Epithelial cell of esophagus (primary cell): Measurements from ENCODE around the gene MRPS26.
"Not testable (repeated sequence)": the region's sequence is repeated elsewhere in the genome, so short reads cannot be mapped to it uniquely, and the experiment has no call there.

Experiments used
- DNase-seq: peaks from one replicate; pipeline ENCODE4 v3.0.0; 2010; ENCODE audit warnings: low read depth
- H3K4me3 ChIP-seq: 2 replicates; pipeline ENCODE4 v1.5.1; 2011; ENCODE audit warnings: mild to moderate bottlenecking, low read length, control low read depth
- CTCF ChIP-seq: IDR thresholded peaks from 2 replicates; pipeline ENCODE4 v1.5.1; 2011; ENCODE audit warnings: low read depth, mild to moderate bottlenecking, low read length, control low read depth, inconsistent platforms; ENCODE audit not compliant: insufficient read depth; ENCODE audit errors: missing control alignments

The MRPS26 gene

GRCh38 chr20:3051385-3052019 is 5.7 kb downstream of the MRPS26 start:
- TF ChIP-seq CTCF: no peak
- no peak overlapping the region for H3K4me3 ChIP-seq
- no peak for DNase-seq

GRCh38 chr20:3059489-3059888 is 13.6 kb downstream of the MRPS26 start:
- TF ChIP-seq CTCF: no peak
- H3K4me3 ChIP-seq: no peak overlapping the region
- no peak for DNase-seq

- not testable (repeated sequence) for H3K4me3 ChIP-seq, DNase-seq
Measured at GRCh38 chr20:3064119-3064518, 18.3 kb downstream of the MRPS26 start.

- no peak for DNase-seq
- H3K4me3 ChIP-seq: no peak overlapping the region
- no peak for TF ChIP-seq CTCF
Measured at GRCh38 chr20:3067139-3068014, 21.5 kb downstream of the MRPS26 start.

- DNase-seq: no peak
- H3K4me3 ChIP-seq: no peak overlapping the region
- TF ChIP-seq CTCF: no peak
Measured at GRCh38 chr20:3068075-3068474, 22.2 kb downstream of the MRPS26 start.

- TF ChIP-seq CTCF: peak; percentile 17
- H3K4me3 ChIP-seq: no peak overlapping the region
- DNase-seq: no peak
Measured at GRCh38 chr20:3068986-3069900, 23.4 kb downstream of the MRPS26 start.

- TF ChIP-seq CTCF: no peak
- H3K4me3 ChIP-seq: no peak overlapping the region
- DNase-seq: no peak
Measured at GRCh38 chr20:3070725-3071124, 24.9 kb downstream of the MRPS26 start.
